Measurements from ENCODE around the gene TPRG1.

The TPRG1 gene

DNA sequence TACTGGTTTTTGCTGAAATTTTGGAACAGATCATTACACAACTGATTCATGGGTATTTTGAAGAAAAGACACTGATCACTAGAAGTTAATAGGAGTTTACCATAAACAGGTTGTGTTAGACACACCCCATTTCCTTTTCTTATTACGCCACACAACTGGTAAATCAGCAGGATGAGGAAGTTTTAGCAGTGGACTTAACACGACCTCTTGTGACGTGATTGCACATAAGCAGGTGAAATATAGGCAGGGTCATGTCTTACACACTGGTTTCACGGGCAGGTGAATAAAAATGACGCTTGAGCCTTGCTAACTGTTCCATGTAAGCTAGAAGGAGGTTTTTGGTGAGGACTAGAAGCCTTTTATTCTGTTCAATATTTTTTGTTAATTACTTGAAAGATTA lies 27.1 kb upstream of the TPRG1 start:
- H3K4me3 ChIP-seq (ENCODE audit: control insufficient read depth, low read depth, low read length) = no peak overlapping the region
- TF ChIP-seq, protein P1, sequence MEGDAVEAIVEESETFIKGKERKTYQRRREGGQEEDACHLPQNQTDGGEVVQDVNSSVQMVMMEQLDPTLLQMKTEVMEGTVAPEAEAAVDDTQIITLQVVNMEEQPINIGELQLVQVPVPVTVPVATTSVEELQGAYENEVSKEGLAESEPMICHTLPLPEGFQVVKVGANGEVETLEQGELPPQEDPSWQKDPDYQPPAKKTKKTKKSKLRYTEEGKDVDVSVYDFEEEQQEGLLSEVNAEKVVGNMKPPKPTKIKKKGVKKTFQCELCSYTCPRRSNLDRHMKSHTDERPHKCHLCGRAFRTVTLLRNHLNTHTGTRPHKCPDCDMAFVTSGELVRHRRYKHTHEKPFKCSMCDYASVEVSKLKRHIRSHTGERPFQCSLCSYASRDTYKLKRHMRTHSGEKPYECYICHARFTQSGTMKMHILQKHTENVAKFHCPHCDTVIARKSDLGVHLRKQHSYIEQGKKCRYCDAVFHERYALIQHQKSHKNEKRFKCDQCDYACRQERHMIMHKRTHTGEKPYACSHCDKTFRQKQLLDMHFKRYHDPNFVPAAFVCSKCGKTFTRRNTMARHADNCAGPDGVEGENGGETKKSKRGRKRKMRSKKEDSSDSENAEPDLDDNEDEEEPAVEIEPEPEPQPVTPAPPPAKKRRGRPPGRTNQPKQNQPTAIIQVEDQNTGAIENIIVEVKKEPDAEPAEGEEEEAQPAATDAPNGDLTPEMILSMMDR (conservative IDR thresholded peaks at IDR 0.05; ENCODE audit: control insufficient read depth, insufficient read depth, low read depth, low read length) = peak; percentile 25
- DNase-seq (ENCODE audit: low read depth) = peak; percentile 64

DNA sequence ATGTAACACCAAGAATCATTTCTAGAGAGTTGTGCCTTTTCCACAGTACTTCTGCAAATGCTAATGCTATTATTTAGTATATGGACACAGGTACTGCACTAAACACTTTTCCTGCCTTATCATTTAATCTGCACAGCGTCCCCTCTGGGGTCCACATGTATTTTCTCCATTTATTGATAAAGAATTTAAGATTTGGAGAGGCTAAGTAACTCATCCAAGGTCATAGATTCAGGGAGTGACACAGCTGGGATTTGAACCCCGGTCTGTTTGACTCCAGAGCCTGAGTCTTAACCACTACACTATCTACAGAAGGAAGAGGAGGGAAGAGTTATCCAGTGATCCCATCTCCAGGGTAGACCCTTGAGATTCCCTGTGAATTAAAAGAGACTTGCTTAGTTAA lies 24.9 kb upstream of the TPRG1 start:
- no peak for DNase-seq (ENCODE audit: low read depth)
- no peak overlapping the region for H3K4me3 ChIP-seq (ENCODE audit: control insufficient read depth, low read depth, low read length)
- TF ChIP-seq, protein P1 (conservative IDR thresholded peaks at IDR 0.05; ENCODE audit: control insufficient read depth, insufficient read depth, low read depth, low read length) = no peak

DNA sequence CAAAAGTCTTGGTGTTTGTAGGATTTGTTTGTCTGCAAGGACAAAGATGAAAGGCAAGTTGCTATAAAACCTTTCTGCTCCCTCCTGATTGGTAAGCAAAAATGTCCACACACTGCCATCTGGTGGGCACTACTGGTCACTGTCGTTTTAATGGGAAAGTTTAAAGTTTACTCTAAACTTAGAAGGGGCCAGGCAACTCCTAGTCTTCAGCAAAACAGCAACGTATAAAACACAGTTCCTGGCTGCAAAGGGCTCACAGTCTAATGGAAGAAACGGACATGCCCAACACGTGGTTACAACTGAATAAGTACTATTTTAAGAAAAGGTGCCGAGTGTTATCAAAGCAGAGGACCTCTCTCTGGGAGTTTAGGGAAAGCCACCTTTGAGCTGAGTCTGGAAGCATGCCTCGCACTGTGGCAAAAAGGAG lies 23.7 kb upstream of the TPRG1 start:
- H3K4me3 ChIP-seq (ENCODE audit: control insufficient read depth, low read depth, low read length) = no peak overlapping the region
- TF ChIP-seq, protein P1 (conservative IDR thresholded peaks at IDR 0.05; ENCODE audit: control insufficient read depth, insufficient read depth, low read depth, low read length) = peak; percentile 83
- peak; percentile 73 for DNase-seq (ENCODE audit: low read depth)

DNA sequence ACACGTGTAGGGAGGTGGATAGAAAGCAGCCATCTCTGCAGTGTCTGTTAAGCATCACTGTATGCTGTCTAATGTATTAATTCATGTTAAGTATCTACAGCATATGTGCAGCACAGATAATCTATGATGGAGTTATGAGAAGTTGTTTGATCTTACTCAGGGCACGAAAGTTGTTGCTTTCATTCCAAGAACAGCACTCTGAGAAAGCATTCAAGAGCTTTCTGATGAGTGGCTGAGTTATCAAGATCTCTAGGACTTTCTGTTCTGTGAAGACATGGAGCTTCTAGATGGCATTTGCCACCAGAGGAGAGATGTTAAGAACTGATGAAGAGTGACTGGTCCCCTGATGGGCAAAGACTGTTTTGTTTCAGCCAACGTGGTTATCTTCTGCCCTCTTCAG lies 22.6 kb upstream of the TPRG1 start:
- no peak overlapping the region for H3K4me3 ChIP-seq (ENCODE audit: control insufficient read depth, low read depth, low read length)
- TF ChIP-seq, protein P1 (conservative IDR thresholded peaks at IDR 0.05; ENCODE audit: control insufficient read depth, insufficient read depth, low read depth, low read length) = no peak
- no peak for DNase-seq (ENCODE audit: low read depth)

DNA sequence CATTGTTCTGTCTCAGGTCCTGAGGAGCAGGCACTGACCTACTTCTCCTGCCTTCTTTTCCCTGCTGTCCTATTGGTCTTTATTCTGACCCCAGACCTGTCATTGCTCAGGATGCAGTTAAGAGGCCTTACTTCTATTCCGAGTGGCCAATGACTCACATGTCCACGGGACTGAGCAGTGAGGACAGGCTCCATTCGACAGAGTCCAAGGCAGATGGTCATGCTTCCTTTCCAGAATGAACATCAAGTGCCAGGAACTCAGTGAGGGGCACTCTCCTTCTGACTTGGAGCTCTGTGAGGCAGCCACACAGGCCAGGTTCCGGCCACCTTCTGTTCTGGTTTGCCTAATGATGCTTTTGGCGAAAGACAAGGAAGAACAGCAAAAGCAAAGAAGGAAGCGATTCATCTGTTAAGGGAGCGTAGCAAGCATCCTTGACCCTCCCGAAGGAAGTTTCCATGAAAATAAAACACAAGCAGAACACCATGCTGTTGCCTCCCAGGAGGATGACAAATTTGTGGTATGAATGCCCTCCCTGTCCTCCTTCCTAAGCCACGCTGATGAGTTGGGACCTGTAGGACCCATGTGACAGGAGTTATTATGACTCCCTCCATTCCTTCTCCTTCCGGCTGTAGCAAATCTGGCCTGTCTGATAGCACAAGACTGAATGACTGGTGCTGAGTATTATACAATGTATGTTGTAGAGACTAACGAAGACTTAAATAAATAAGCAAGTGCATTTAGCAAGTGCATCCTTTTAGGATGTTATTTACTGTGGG lies 14.4 kb upstream of the TPRG1 start:
- DNase-seq (ENCODE audit: low read depth) = no peak

DNA sequence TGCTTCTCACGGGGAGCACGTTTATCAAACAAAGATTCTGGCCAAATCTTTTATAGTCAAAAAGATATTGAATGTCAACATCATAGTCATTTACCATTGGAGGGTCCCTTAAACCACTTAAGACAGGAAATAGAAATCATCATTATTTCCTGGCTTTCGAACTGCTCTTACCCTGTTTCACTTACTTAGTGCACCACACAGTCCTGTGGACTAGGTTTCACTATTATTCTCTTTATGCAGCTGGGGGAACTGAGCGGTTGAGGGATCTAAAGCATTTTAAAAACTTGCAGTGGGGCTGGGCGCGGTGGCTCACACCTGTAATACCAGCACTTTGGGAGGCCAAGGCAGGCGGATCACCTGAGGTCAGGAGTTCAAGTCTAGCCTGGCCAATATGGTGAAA lies 13.7 kb upstream of the TPRG1 start:
- no peak overlapping the region for H3K4me3 ChIP-seq (ENCODE audit: control insufficient read depth, low read depth, low read length)
- no peak for DNase-seq (ENCODE audit: low read depth)
- TF ChIP-seq, protein P1 (conservative IDR thresholded peaks at IDR 0.05; ENCODE audit: control insufficient read depth, insufficient read depth, low read depth, low read length) = no peak

More for the DNA sequence above, 14.4 kb upstream of the TPRG1 start:
- H3K4me3 ChIP-seq (ENCODE audit: control insufficient read depth, low read depth, low read length) = no peak overlapping the region
- TF ChIP-seq, protein P1 (conservative IDR thresholded peaks at IDR 0.05; ENCODE audit: control insufficient read depth, insufficient read depth, low read depth, low read length) = no peak

Measured in fibroblast of mammary gland (primary cell).